Measurements from ENCODE around the gene ACP2. TPM values are rescaled to one million over a fixed set of nuclear protein-coding genes. Genes with fewer than 3 reads are reported as not detected.

The ACP2 gene
- total and polyA plus RNA-seq, 9 of the 15 experiments (the other 6 are each of a cell fraction or from before 2014, with no cell fraction given), result 1.9 to 20.0 (median 11.6) TPM

GRCh38 chr11:47269002-47269828 is 20.6 kb upstream of the ACP2 start (continued):
- TF ChIP-seq, protein P1, sequence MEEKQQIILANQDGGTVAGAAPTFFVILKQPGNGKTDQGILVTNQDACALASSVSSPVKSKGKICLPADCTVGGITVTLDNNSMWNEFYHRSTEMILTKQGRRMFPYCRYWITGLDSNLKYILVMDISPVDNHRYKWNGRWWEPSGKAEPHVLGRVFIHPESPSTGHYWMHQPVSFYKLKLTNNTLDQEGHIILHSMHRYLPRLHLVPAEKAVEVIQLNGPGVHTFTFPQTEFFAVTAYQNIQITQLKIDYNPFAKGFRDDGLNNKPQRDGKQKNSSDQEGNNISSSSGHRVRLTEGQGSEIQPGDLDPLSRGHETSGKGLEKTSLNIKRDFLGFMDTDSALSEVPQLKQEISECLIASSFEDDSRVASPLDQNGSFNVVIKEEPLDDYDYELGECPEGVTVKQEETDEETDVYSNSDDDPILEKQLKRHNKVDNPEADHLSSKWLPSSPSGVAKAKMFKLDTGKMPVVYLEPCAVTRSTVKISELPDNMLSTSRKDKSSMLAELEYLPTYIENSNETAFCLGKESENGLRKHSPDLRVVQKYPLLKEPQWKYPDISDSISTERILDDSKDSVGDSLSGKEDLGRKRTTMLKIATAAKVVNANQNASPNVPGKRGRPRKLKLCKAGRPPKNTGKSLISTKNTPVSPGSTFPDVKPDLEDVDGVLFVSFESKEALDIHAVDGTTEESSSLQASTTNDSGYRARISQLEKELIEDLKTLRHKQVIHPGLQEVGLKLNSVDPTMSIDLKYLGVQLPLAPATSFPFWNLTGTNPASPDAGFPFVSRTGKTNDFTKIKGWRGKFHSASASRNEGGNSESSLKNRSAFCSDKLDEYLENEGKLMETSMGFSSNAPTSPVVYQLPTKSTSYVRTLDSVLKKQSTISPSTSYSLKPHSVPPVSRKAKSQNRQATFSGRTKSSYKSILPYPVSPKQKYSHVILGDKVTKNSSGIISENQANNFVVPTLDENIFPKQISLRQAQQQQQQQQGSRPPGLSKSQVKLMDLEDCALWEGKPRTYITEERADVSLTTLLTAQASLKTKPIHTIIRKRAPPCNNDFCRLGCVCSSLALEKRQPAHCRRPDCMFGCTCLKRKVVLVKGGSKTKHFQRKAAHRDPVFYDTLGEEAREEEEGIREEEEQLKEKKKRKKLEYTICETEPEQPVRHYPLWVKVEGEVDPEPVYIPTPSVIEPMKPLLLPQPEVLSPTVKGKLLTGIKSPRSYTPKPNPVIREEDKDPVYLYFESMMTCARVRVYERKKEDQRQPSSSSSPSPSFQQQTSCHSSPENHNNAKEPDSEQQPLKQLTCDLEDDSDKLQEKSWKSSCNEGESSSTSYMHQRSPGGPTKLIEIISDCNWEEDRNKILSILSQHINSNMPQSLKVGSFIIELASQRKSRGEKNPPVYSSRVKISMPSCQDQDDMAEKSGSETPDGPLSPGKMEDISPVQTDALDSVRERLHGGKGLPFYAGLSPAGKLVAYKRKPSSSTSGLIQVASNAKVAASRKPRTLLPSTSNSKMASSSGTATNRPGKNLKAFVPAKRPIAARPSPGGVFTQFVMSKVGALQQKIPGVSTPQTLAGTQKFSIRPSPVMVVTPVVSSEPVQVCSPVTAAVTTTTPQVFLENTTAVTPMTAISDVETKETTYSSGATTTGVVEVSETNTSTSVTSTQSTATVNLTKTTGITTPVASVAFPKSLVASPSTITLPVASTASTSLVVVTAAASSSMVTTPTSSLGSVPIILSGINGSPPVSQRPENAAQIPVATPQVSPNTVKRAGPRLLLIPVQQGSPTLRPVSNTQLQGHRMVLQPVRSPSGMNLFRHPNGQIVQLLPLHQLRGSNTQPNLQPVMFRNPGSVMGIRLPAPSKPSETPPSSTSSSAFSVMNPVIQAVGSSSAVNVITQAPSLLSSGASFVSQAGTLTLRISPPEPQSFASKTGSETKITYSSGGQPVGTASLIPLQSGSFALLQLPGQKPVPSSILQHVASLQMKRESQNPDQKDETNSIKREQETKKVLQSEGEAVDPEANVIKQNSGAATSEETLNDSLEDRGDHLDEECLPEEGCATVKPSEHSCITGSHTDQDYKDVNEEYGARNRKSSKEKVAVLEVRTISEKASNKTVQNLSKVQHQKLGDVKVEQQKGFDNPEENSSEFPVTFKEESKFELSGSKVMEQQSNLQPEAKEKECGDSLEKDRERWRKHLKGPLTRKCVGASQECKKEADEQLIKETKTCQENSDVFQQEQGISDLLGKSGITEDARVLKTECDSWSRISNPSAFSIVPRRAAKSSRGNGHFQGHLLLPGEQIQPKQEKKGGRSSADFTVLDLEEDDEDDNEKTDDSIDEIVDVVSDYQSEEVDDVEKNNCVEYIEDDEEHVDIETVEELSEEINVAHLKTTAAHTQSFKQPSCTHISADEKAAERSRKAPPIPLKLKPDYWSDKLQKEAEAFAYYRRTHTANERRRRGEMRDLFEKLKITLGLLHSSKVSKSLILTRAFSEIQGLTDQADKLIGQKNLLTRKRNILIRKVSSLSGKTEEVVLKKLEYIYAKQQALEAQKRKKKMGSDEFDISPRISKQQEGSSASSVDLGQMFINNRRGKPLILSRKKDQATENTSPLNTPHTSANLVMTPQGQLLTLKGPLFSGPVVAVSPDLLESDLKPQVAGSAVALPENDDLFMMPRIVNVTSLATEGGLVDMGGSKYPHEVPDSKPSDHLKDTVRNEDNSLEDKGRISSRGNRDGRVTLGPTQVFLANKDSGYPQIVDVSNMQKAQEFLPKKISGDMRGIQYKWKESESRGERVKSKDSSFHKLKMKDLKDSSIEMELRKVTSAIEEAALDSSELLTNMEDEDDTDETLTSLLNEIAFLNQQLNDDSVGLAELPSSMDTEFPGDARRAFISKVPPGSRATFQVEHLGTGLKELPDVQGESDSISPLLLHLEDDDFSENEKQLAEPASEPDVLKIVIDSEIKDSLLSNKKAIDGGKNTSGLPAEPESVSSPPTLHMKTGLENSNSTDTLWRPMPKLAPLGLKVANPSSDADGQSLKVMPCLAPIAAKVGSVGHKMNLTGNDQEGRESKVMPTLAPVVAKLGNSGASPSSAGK (IDR thresholded peaks at IDR 0.05), result peak; percentile 93
- TF ChIP-seq, protein P2, sequence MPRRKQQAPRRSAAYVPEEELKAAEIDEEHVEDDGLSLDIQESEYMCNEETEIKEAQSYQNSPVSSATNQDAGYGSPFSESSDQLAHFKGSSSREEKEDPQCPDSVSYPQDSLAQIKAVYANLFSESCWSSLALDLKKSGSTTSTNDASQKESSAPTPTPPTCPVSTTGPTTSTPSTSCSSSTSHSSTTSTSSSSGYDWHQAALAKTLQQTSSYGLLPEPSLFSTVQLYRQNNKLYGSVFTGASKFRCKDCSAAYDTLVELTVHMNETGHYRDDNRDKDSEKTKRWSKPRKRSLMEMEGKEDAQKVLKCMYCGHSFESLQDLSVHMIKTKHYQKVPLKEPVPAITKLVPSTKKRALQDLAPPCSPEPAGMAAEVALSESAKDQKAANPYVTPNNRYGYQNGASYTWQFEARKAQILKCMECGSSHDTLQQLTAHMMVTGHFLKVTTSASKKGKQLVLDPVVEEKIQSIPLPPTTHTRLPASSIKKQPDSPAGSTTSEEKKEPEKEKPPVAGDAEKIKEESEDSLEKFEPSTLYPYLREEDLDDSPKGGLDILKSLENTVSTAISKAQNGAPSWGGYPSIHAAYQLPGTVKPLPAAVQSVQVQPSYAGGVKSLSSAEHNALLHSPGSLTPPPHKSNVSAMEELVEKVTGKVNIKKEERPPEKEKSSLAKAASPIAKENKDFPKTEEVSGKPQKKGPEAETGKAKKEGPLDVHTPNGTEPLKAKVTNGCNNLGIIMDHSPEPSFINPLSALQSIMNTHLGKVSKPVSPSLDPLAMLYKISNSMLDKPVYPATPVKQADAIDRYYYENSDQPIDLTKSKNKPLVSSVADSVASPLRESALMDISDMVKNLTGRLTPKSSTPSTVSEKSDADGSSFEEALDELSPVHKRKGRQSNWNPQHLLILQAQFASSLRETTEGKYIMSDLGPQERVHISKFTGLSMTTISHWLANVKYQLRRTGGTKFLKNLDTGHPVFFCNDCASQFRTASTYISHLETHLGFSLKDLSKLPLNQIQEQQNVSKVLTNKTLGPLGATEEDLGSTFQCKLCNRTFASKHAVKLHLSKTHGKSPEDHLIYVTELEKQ (CRISPR knock-in tag; IDR thresholded peaks at IDR 0.05), result no peak
- TF ChIP-seq TOE1 (IDR thresholded peaks at IDR 0.05; ENCODE audit: borderline replicate concordance) (peak; percentile 97), TOE1 (CRISPR knock-in tag; IDR thresholded peaks at IDR 0.05; ENCODE audit: borderline replicate concordance, low read depth) (peak; percentile 93), ELF2 (CRISPR knock-in tag; IDR thresholded peaks at IDR 0.05) (peak; percentile 79), FOXP1 (CRISPR knock-in tag; IDR thresholded peaks at IDR 0.05) (no peak; the same call in 1 of the 2 replicates), ZNF57 (CRISPR knock-in tag; IDR thresholded peaks at IDR 0.05) (0 out of 2 replicates have a peak, but pooled peaks have one; percentile 43), NRF1 (conservative IDR thresholded peaks at IDR 0.05 in 1 of 2, IDR thresholded peaks at IDR 0.05 in 1 of 2) (peak; percentile 36 to 43; a peak in 1 of 4 replicates), ETV6 (IDR thresholded peaks at IDR 0.05; ENCODE audit: borderline replicate concordance in 1 of 2, low read depth in 2 of 2, low read length in 1 of 2) (no peak), ETV6 (CRISPR knock-in tag; IDR thresholded peaks at IDR 0.05; ENCODE audit: borderline replicate concordance) (no peak), ASH1L (IDR thresholded peaks at IDR 0.05; ENCODE audit: borderline replicate concordance, low read depth, partially characterized antibody) (peak; percentile 85)

Data from K562 (cell line).